HUES6 (cell line): ENCODE measurements around the gene ADK.
"Not testable (repeated sequence)": the region's sequence is repeated elsewhere in the genome, so short reads cannot be mapped to it uniquely, and the experiment has no call there.

Source experiments
- H3K27ac ChIP-seq: 2 replicates; pipeline ENCODE4 v1.7.0; 2013; ENCODE audit warnings: low read depth, mild to moderate bottlenecking, low read length, inconsistent platforms
- H3K27me3 ChIP-seq: 2 replicates; pipeline ENCODE4 v1.6.1; 2013; ENCODE audit warnings: low read length; ENCODE audit not compliant: control insufficient read depth, insufficient read depth
- H3K36me3 ChIP-seq: 2 replicates; pipeline ENCODE4 v1.6.1; 2013; ENCODE audit warnings: low read length; ENCODE audit not compliant: control insufficient read depth, insufficient read depth
- H3K4me1 ChIP-seq: 2 replicates; pipeline ENCODE4 v1.6.1; 2013; ENCODE audit warnings: low read length; ENCODE audit not compliant: control insufficient read depth, insufficient read depth
- H3K4me3 ChIP-seq: 2 replicates; pipeline ENCODE4 v1.5.1; 2013; ENCODE audit warnings: low read depth, low read length
- H3K9ac ChIP-seq: one replicate; pipeline ENCODE4 v1.6.1; 2013; ENCODE audit warnings: mild to moderate bottlenecking, low read length
- H3K9me3 ChIP-seq: 2 replicates; pipeline ENCODE4 v1.6.1; 2013; ENCODE audit warnings: low read depth, low read length; ENCODE audit not compliant: control insufficient read depth, insufficient read depth

Gene ADK

DNA sequence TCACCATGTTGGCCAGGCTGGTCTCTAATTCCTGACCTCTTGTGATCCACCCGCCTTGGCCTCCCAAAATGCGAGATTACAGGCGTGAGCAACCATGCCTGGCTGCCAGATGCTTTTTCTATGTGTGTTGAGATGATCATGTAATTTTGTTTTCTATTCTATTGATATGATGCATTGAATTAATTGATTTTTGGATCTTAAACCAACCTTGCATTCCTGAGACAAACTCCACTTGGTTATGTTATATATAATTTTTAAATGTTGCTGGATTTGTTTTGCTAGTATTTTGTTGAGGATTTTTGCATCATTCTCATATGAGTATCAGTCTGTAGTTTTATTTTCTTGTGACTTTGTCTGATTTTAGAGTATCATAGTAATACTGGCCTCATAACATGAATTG, 192.8 kb downstream of the ADK start:
- Histone ChIP-seq H3K27ac (no peak overlapping the region), H3K36me3 (no peaks in the 10 kb centered on the region), H3K27me3 (no peaks in the 10 kb centered on the region), H3K9ac (no peak overlapping the region), H3K4me3 (no peak overlapping the region), H3K9me3 (peaks cover 7% of the 10 kb centered on the region; the same call in 1 of the 2 replicates), H3K4me1 (no peaks in the 10 kb centered on the region)

DNA sequence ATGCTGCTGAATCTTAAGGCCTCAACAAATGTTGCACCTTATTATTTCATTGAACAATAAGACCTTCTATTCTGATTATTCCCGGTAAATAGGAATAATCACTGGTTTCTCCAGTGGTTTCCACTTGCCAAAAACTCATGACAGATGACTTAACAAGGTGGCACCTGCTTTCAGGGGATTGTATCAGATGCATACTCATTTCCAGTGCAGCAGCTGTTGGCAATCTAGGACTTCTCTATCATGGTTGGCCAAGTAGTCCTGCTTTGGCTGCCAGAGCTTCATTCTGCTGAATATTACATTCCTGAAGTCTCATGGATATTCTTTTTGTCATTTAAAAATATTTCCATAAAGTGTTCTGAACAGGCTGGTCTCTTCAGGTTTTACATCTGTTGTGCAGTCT, 193.3 kb downstream of the ADK start:
- Histone ChIP-seq H3K9me3 (peaks cover 7% of the 10 kb centered on the region; the same call in 1 of the 2 replicates), H3K4me3 (no peak overlapping the region)

DNA sequence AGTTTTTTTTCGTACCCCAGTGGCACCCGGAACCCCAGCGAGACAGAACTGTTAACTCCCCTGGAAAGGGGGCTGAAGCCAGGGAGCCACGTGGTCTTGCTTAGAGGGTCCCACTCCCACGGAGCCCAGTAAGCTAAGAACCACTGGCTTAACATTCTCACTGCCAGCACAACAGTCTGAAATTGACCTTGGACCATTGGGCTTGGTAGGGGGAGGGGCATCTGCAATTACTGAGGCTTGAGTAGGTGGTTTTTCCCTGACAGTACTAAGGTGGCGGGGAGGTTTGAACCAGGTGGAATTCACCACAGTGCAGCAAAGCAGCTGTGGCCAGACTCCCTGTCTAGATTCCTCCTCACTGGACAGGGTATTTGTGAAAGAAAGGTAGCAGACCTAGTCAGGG, 196.5 kb downstream of the ADK start:
- H3K4me3 ChIP-seq: no peak overlapping the region
- H3K27me3 ChIP-seq: no peaks in the 10 kb centered on the region
- no peaks in the 10 kb centered on the region for H3K36me3 ChIP-seq
- no peak overlapping the region for H3K27ac ChIP-seq
- no peaks in the 10 kb centered on the region for H3K4me1 ChIP-seq
- H3K9me3 ChIP-seq: peaks cover 7% of the 10 kb centered on the region; the same call in 1 of the 2 replicates
- H3K9ac ChIP-seq: no peak overlapping the region

More for the DNA sequence above, 193.3 kb downstream of the ADK start:
- H3K9ac ChIP-seq: no peak overlapping the region
- H3K27ac ChIP-seq: no peak overlapping the region
- no peaks in the 10 kb centered on the region for H3K4me1 ChIP-seq
- H3K36me3 ChIP-seq: no peaks in the 10 kb centered on the region
- no peaks in the 10 kb centered on the region for H3K27me3 ChIP-seq

DNA sequence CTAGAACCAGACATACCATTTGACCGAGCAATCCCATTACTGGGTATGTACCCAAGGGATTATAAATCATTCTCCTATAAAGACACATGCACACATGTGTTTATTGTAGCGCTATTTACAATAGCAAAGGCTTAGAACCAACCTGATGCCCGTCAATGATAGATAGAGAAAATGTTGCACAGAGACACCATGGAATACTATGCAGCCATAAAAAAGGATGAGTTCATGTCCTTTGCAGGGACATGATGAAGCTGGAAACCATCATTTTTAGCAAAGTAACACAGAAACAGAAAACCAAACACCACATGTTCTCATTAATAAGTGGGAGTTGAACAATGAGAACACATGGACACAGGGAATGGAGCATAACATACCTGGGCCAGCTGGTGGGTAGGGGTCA, 202.0 kb downstream of the ADK start:
- H3K4me3 ChIP-seq, H3K4me1 ChIP-seq, H3K9ac ChIP-seq, H3K9me3 ChIP-seq, H3K27ac ChIP-seq, H3K36me3 ChIP-seq, H3K27me3 ChIP-seq: not testable (repeated sequence)

- H3K9ac ChIP-seq: no peak overlapping the region
- H3K27ac ChIP-seq: no peak overlapping the region
- no peaks in the 10 kb centered on the region for H3K36me3 ChIP-seq
These were observed 210.7 kb downstream of the ADK start for GRCh38 chr10:74361678-74362077.

GRCh38 chr10:74363727-74364126, 212.7 kb downstream of the ADK start:
- no peak overlapping the region for H3K9ac ChIP-seq
- no peak overlapping the region for H3K27ac ChIP-seq
- H3K36me3 ChIP-seq: no peaks in the 10 kb centered on the region

More at GRCh38 chr10:74361678-74362077, 210.7 kb downstream of the ADK start:
- no peaks in the 10 kb centered on the region for H3K27me3 ChIP-seq
- H3K9me3 ChIP-seq: peaks cover 8% of the 10 kb centered on the region; the same call in 1 of the 2 replicates
- no peaks in the 10 kb centered on the region for H3K4me1 ChIP-seq
- H3K4me3 ChIP-seq: no peak overlapping the region

GRCh38 chr10:74365109-74365508, 214.1 kb downstream of the ADK start:
- H3K27me3 ChIP-seq: no peaks in the 10 kb centered on the region
- H3K9ac ChIP-seq: no peak overlapping the region
- H3K27ac ChIP-seq: no peak overlapping the region
- H3K4me3 ChIP-seq: no peak overlapping the region
- H3K9me3 ChIP-seq: no peaks in the 10 kb centered on the region
- H3K4me1 ChIP-seq: no peaks in the 10 kb centered on the region
- no peaks in the 10 kb centered on the region for H3K36me3 ChIP-seq

More at GRCh38 chr10:74363727-74364126, 212.7 kb downstream of the ADK start:
- no peak overlapping the region for H3K4me3 ChIP-seq
- peaks cover 4% of the 10 kb centered on the region; the same call in 1 of the 2 replicates for H3K9me3 ChIP-seq
- H3K4me1 ChIP-seq: no peaks in the 10 kb centered on the region
- H3K27me3 ChIP-seq: no peaks in the 10 kb centered on the region

DNA sequence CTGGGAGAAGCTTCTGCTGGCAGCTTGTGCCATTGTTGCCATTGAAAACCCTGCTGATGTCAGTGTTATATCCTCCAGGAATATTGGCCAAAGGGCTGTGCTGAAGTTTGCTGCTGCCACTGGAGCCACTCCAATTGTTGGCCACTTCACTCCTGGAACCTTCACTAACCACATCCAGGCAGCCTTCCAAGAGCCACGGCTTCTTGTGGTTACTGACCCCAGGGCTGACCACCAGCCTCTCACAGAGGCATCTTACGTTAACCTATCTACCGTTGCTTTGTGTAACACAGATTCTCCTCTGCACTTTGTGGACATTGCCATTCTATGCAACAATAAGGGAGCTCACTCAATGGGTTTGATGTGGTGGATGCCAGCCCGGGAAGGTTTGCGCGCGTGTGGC, 220.7 kb downstream of the ADK start:
- H3K27ac ChIP-seq: no peak overlapping the region
- no peak overlapping the region for H3K9ac ChIP-seq
- no peaks in the 10 kb centered on the region for H3K4me1 ChIP-seq
- no peaks in the 10 kb centered on the region for H3K27me3 ChIP-seq
- no peaks in the 10 kb centered on the region for H3K36me3 ChIP-seq
- no peak overlapping the region for H3K4me3 ChIP-seq
- no peaks in the 10 kb centered on the region for H3K9me3 ChIP-seq

- Histone ChIP-seq H3K36me3 (no peaks in the 10 kb centered on the region), H3K27me3 (no peaks in the 10 kb centered on the region), H3K4me1 (no peaks in the 10 kb centered on the region), H3K9ac (no peak overlapping the region), H3K27ac (no peak overlapping the region), H3K9me3 (no peaks in the 10 kb centered on the region), H3K4me3 (no peak overlapping the region)
These were observed 222.0 kb downstream of the ADK start for GRCh38 chr10:74373059-74373458.

DNA sequence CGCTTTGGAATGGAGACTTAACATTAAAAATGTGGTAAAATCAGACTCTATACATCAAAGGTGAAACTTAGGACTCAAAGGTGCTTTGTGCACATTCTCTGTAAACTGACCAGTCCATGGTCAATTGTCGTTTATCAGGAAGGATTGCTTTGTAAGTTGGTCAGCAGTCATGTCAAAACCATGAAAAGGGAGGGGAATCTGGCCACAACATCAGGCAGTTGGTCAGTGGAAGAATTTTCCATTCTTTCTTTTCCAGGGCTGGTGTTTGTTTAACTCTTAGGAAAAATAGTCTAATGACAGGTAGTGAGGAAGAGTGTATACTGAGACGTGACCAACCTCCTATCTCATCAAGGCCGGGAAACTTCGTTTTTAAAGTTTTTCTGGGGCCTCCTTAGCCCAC, 226.5 kb downstream of the ADK start:
- H3K9me3 ChIP-seq: no peaks in the 10 kb centered on the region
- H3K36me3 ChIP-seq: no peaks in the 10 kb centered on the region

GRCh38 chr10:74379474-74379873, 228.5 kb downstream of the ADK start:
- H3K9me3 ChIP-seq: no peaks in the 10 kb centered on the region
- no peak overlapping the region for H3K9ac ChIP-seq
- H3K4me3 ChIP-seq: no peak overlapping the region
- no peaks in the 10 kb centered on the region for H3K4me1 ChIP-seq
- no peaks in the 10 kb centered on the region for H3K36me3 ChIP-seq
- no peak overlapping the region for H3K27ac ChIP-seq
- H3K27me3 ChIP-seq: no peaks in the 10 kb centered on the region

More for the DNA sequence above, 226.5 kb downstream of the ADK start:
- no peaks in the 10 kb centered on the region for H3K4me1 ChIP-seq
- no peak overlapping the region for H3K27ac ChIP-seq
- H3K27me3 ChIP-seq: no peaks in the 10 kb centered on the region
- no peak overlapping the region for H3K9ac ChIP-seq
- H3K4me3 ChIP-seq: no peak overlapping the region

DNA sequence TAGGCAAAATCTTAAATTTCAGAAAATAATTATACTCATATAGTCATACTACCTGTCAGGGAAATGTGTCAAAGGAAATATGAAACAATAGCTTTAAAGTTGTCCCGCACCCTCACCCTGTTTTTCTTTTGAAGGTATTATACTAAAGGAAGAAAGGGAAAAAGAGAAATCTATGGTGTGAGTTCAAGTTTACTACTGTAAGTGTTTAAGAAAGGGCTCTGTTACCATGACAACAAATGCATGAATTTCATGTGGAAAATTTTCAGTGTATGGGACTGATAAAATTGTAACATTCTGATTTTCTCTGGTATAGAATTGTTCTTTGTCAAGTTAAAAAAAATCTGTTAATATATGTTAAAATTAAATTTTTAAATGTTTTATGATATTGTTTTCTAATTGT, 229.8 kb downstream of the ADK start:
- no peaks in the 10 kb centered on the region for H3K36me3 ChIP-seq
- no peaks in the 10 kb centered on the region for H3K9me3 ChIP-seq
- H3K27ac ChIP-seq: no peak overlapping the region
- no peak overlapping the region for H3K9ac ChIP-seq
- no peaks in the 10 kb centered on the region for H3K4me1 ChIP-seq
- no peak overlapping the region for H3K4me3 ChIP-seq
- H3K27me3 ChIP-seq: no peaks in the 10 kb centered on the region
